ENCODE results near the gene CHST13.

GRCh38 chr3:126517291-126517951 lies 6.5 kb upstream of the CHST13 start, which contains the start of gene UROC1:
- TF ChIP-seq CTCF (conservative IDR thresholded peaks at IDR 0.05 in 1 of 2, IDR thresholded peaks at IDR 0.05 in 1 of 2; ENCODE audit: extremely low read depth in 1 of 2, insufficient read depth in 1 of 2, low read depth in 1 of 2, low read length in 2 of 2) (no peak), EZH2 (IDR thresholded peaks at IDR 0.05; ENCODE audit: borderline replicate concordance, low read length) (no peak)
